CD4-positive, CD25-positive, alpha-beta regulatory T cell (primary cell): ENCODE measurements around the gene CLMP. TPM values are rescaled to one million over a fixed set of nuclear protein-coding genes. Genes with fewer than 3 reads are reported as not detected.
"Not testable (repeated sequence)": the region's sequence is repeated elsewhere in the genome, so short reads cannot be mapped to it uniquely, and the experiment has no call there.

ENCODE experiments used
- ATAC-seq, 2 donors: fragments of 150-1000 bp; cut with Tn5 transposase; one replicate each; pipeline ENCODE4 v1.10.0; 2021; ENCODE audit warnings: low read depth in 2 of 2, moderate number of reproducible peaks in 2 of 2, moderate library complexity in 1 of 2
- DNase-seq, 3 donors: peaks; one replicate each; pipeline versions ENCODE4 v3.0.0 to v3.0.0-alpha.2; 2012 to 2022; ENCODE audit warnings: mixed read lengths in 1 of 3
- H3K27ac ChIP-seq: one replicate; pipeline ENCODE4 v1.7.0; 2013; ENCODE audit warnings: mild to moderate bottlenecking, low read length; ENCODE audit not compliant: insufficient read depth, poor library complexity, severe bottlenecking
- H3K27me3 ChIP-seq: one replicate; pipeline ENCODE4 v1.7.0; 2013; ENCODE audit warnings: low read length; ENCODE audit not compliant: control insufficient read depth, insufficient read depth
- H3K36me3 ChIP-seq: one replicate; pipeline ENCODE4 v1.7.0; 2013; ENCODE audit warnings: mild to moderate bottlenecking, low read length, moderate library complexity; ENCODE audit not compliant: control insufficient read depth, insufficient read depth
- H3K4me1 ChIP-seq: 2 replicates; pipeline ENCODE4 v1.7.0; 2013; ENCODE audit warnings: mild to moderate bottlenecking, low read length; ENCODE audit not compliant: insufficient read depth, control insufficient read depth, poor library complexity, severe bottlenecking
- H3K4me3 ChIP-seq: one replicate; pipeline ENCODE4 v1.7.0; 2013; ENCODE audit warnings: low read depth, mild to moderate bottlenecking, low read length, moderate library complexity
- H3K9me3 ChIP-seq, 2 experiments: 1 replicate in 1 of 2; 2 replicates in 1 of 2; pipeline ENCODE4 v1.7.0; 2013; ENCODE audit warnings: low read length in 2 of 2, mild to moderate bottlenecking in 1 of 2, moderate library complexity in 1 of 2; ENCODE audit not compliant: control insufficient read depth in 2 of 2
- H3K27ac Mint-ChIP-seq, 3 donors: one replicate each; pipeline ENCODE4 v1.8.0; 2020 to 2022; ENCODE audit warnings: mild to moderate bottlenecking in 3 of 3, mixed read lengths in 3 of 3, moderate library complexity in 2 of 3
- H3K27me3 Mint-ChIP-seq: one replicate; pipeline ENCODE4 v1.8.0; 2022; ENCODE audit warnings: mild to moderate bottlenecking, mixed read lengths
- H3K36me3 Mint-ChIP-seq: one replicate; pipeline ENCODE4 v1.8.0; 2020; ENCODE audit warnings: mixed read lengths
- H3K4me1 Mint-ChIP-seq, 4 donors: one replicate each; pipeline ENCODE4 v1.8.0; 2020 to 2022; ENCODE audit warnings: mixed read lengths in 4 of 4, mild to moderate bottlenecking in 1 of 4
- H3K4me3 Mint-ChIP-seq, 4 donors: one replicate each; pipeline ENCODE4 v1.8.0; 2020 to 2022; ENCODE audit warnings: mild to moderate bottlenecking in 4 of 4, mixed read lengths in 4 of 4, moderate library complexity in 3 of 4
- H3K9me3 Mint-ChIP-seq, 7 donors: one replicate each; pipeline ENCODE4 v1.8.0; 2020 to 2022; ENCODE audit warnings: mixed read lengths in 7 of 7, mild to moderate bottlenecking in 3 of 7, moderate library complexity in 2 of 7
- polyA plus RNA-seq, 4 donors: library from polyadenylated mRNA; unstranded; fragments of 300-500 nt; fragmentation: Illumina TruSeq; gene quantifications; one replicate each; pipeline ENCODE4 v1.2.3, GENCODE V29; 2021
- total RNA-seq: library from RNA; stranded (reverse); gene quantifications from one replicate; pipeline ENCODE4 v1.2.3, GENCODE V29; 2022

Gene CLMP
- total and polyA plus RNA-seq, 5 donors from 2014 or later: 0.05 to 0.23 (median 0.11) TPM

DNA sequence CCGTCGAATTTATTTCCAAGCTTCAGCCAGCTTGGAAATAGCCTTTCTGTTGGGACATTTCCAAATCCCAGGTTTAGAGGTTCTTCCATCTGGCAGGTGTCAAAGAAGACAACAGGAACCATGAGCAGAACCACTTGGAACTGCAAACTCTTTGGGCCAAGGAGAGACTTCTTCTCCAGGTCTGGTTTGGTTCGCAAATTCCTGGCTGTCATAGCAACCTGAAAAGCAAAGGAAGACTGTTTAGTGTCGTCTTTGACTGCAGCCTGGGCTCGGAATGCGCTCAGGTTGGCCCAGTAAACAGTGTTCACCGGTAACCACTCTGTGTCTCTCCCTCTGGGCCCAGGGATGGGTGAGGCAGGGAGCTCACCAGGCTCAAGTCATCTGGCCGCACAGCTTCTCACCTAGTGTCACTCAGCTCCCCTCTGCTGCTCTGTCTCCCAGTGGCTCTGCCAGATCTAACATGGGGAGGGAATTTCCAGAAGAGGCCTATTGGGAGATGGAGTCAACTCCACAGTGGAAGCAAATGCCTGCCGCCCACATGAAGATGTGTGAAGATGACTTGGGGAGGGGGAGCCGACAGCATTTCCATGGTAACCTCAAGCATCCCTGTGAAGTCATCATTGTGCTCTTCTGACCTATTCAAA, 11.9 kb upstream of the CLMP start:
- no peaks in the 10 kb centered on the region for H3K4me1 Mint-ChIP-seq
- Histone ChIP-seq H3K36me3 (no peaks in the 10 kb centered on the region), H3K4me3 (no peak overlapping the region), H3K27ac (no peak overlapping the region), H3K27me3 (peaks cover 6% of the 10 kb centered on the region), H3K9me3 (no peaks in the 10 kb centered on the region), H3K4me1 (no peaks in the 10 kb centered on the region)
- ATAC-seq (no peak), DNase-seq (no peak)
- H3K9me3 Mint-ChIP-seq: peaks cover 0 to 2% (median 0%) of the 10 kb centered on the region in 7 donors
- no peaks in the 10 kb centered on the region for H3K36me3 Mint-ChIP-seq
- H3K4me3 Mint-ChIP-seq: no peak overlapping the region
- H3K27ac Mint-ChIP-seq: no peak overlapping the region
- peaks cover 19% of the 10 kb centered on the region for H3K27me3 Mint-ChIP-seq

DNA sequence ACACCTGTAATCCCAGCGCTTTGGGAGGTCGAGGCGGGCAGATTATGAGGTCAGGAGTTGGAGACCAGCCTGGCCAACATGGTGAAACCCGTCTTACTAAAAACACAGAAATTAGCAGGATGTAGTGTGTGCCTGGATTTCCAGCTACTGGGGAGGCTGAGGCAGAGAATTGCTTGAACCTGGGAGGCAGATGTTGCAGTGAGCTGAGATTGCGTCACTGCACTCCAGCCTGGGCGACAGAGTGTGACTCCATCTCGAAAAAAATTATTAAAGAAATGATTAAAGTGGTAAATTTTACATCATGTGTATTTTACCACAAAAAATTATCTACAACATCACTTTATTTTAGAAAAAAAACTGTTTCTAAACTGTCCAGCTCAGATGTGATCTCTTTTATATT, 11.0 kb upstream of the CLMP start:
- not testable (repeated sequence) for H3K4me3 Mint-ChIP-seq, H3K27ac ChIP-seq, H3K36me3 ChIP-seq, H3K4me1 Mint-ChIP-seq, H3K27ac Mint-ChIP-seq, H3K27me3 ChIP-seq, H3K9me3 Mint-ChIP-seq, H3K4me3 ChIP-seq, ATAC-seq, H3K36me3 Mint-ChIP-seq, H3K9me3 ChIP-seq, H3K4me1 ChIP-seq, DNase-seq
- H3K27me3 Mint-ChIP-seq: peaks cover 21% of the 10 kb centered on the region

DNA sequence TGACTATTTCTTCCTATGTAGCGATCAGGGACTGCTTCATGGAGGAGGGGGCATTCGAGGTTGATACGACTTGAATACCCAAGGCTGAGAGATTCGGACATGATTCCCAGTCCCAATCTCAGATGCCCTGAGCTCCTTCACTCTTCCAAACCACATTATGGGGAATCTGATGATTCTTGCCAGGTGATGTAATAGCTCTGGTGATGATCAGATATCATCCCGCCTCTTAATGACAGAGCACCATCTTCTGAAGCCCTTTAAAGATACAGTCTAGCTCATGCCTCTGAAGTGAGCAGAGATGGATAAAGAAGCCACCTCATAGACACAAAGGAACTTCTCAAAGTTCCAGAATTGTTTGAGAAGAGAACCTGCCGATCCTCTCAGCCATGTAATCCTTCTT, 8.9 kb upstream of the CLMP start:
- Histone ChIP-seq H3K4me1 (no peaks in the 10 kb centered on the region), H3K27me3 (peaks cover 8% of the 10 kb centered on the region), H3K9me3 (no peaks in the 10 kb centered on the region), H3K27ac (no peak overlapping the region), H3K4me3 (no peak overlapping the region), H3K36me3 (no peaks in the 10 kb centered on the region)
- Mint-ChIP-seq H3K36me3 (no peaks in the 10 kb centered on the region), H3K27ac (no peak overlapping the region), H3K4me3 (no peak overlapping the region), H3K27me3 (peaks cover 36% of the 10 kb centered on the region), H3K4me1 (no peaks in the 10 kb centered on the region), H3K9me3 (peaks cover 0 to 2% (median 0%) of the 10 kb centered on the region in 7 donors)
- ATAC-seq (no peak), DNase-seq (no peak)

DNA sequence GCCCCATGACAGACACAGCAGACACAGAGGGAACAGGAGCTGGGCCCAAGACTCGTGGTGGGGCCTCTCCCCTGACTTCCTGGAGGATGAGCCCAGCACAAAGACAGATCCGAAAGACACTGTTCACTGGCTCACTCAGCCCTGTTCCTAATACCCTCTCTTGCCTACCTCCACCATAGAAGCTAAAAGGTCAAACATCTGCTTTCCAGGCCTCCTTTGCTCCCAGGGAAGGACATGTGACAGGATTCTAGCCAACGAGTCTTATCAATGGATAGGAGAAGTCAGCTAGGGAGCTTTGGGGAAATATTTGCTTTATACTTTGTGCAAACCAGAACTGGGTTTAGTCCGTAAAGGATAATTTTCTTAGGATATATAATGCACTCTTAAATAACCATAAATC, 8.4 kb upstream of the CLMP start:
- Histone ChIP-seq H3K9me3 (no peaks in the 10 kb centered on the region), H3K36me3 (no peaks in the 10 kb centered on the region), H3K4me3 (no peak overlapping the region), H3K27ac (no peak overlapping the region), H3K27me3 (peaks cover 12% of the 10 kb centered on the region), H3K4me1 (no peaks in the 10 kb centered on the region)
- Mint-ChIP-seq H3K27me3 (peaks cover 36% of the 10 kb centered on the region), H3K27ac (no peak overlapping the region), H3K4me3 (no peak overlapping the region), H3K9me3 (peaks cover 0 to 2% (median 0%) of the 10 kb centered on the region in 7 donors), H3K36me3 (no peaks in the 10 kb centered on the region), H3K4me1 (no peaks in the 10 kb centered on the region)
- no peak for DNase-seq
- no peak for ATAC-seq

DNA sequence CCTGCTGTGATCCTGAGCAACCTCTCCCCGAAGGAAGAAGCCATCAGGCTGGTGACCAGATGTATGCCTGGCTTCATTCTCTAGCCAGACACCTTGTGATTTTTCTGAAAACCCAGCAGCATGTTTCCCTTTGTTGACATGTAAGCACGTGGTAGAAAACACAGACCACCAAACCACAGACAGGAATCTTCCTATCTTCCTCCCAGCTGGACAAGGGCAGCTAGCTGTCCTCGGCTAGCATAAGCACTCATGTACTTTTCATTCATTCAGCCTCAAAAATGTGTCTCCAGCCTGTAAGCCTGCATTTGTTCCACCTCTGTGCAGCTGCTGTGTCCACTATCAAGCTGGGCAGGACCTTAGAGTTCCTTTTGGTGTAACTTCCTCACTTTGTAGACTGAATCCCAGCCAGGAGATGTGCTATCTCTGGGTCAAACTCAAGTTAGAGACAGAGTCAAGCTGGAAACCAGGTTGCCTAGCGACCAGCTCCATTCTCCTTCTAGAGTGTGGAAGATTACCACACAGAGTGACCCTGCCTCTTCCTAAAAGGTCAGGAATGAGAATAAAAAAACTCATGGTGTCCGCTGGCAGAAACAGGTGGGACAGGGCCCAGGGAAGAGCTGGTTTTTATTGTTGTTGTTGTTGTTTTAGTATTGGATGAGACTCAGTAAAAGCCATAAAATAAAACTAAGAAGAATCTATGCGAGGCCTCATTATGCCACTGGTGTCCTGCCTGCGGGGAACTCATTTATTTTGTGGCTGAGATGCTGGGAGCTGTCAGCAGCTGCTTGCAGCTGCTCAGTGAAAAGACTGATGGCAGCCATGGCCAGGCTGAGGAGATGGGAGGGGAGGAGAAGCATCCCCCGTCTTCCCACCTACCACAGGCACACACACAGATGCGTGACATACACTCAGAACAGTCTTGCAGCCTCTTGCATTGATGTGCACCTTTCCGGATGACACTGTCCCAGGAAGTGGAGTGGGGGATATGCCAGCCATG, 7.4 kb upstream of the CLMP start:
- H3K27ac ChIP-seq: no peak overlapping the region
- Mint-ChIP-seq H3K36me3 (no peaks in the 10 kb centered on the region), H3K4me1 (no peaks in the 10 kb centered on the region), H3K27ac (peak overlapping the region in 1 of 3 donors; percentile 65), H3K27me3 (peaks cover 38% of the 10 kb centered on the region), H3K9me3 (peaks cover 0 to 2% (median 0%) of the 10 kb centered on the region in 7 donors), H3K4me3 (no peak overlapping the region)
- H3K27me3 ChIP-seq: peaks cover 18% of the 10 kb centered on the region
- ATAC-seq (no peak), DNase-seq (no peak)
- H3K9me3 ChIP-seq: no peaks in the 10 kb centered on the region
- no peaks in the 10 kb centered on the region for H3K36me3 ChIP-seq
- H3K4me3 ChIP-seq: no peak overlapping the region
- H3K4me1 ChIP-seq: no peaks in the 10 kb centered on the region

DNA sequence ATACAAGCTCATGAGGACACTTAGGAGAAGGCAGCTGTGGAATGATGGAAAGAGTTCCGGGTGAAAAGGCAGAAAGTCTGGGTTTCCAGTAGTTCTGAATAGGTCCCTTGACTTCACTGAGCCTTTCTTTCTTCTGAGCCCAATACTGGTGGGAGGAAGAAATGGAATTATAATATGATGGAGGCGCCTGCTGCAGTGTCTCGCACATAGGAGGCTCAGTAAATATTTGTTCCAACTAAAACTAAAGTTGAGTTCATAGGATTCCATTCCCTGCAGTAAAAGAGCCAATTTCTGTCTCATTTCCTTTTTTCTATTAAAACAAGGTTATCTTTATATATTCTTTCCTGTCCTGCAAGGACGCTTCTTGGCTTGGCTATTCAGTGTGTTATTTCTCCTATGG, 5.2 kb upstream of the CLMP start:
- Mint-ChIP-seq H3K4me1 (peaks cover 0 to 8% (median 1%) of the 10 kb centered on the region in 4 donors), H3K27me3 (peaks cover 53% of the 10 kb centered on the region), H3K27ac (no peak overlapping the region), H3K36me3 (no peaks in the 10 kb centered on the region), H3K4me3 (no peak overlapping the region), H3K9me3 (peaks cover 0 to 2% (median 0%) of the 10 kb centered on the region in 7 donors)
- Histone ChIP-seq H3K27me3 (peaks cover 23% of the 10 kb centered on the region), H3K4me1 (peaks cover 3% of the 10 kb centered on the region), H3K9me3 (no peaks in the 10 kb centered on the region), H3K4me3 (no peak overlapping the region), H3K36me3 (no peaks in the 10 kb centered on the region), H3K27ac (no peak overlapping the region)
- no peak for ATAC-seq
- DNase-seq: no peak

DNA sequence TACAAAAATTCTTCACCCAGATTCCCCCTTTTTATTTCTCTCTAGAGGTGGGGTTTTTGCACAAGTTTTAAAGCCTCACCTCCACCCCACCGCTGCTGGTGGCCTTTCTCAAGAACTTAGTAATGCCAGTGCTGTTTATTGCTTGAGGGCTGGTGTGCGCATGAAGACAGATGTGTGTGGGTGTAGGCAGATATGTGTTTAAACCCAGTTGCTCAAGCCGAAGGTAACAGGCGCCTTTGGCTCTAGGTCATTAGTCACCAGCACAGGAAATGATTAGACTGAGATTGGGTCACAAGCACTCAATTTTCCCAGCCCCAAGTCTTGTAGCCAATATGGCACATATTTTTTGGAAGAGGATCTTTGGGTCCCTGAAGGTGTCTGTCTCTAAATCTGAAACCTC, 2.7 kb upstream of the CLMP start:
- Mint-ChIP-seq H3K4me1 (peaks cover 0 to 16% (median 1%) of the 10 kb centered on the region in 4 donors), H3K27ac (no peak overlapping the region), H3K9me3 (peaks cover 0 to 1% (median 0%) of the 10 kb centered on the region in 7 donors), H3K27me3 (peaks cover 63% of the 10 kb centered on the region), H3K4me3 (no peak overlapping the region), H3K36me3 (no peaks in the 10 kb centered on the region)
- ATAC-seq: no peak
- no peaks in the 10 kb centered on the region for H3K9me3 ChIP-seq
- peak in 1 of 3 donors; percentile 24 for DNase-seq
- H3K4me1 ChIP-seq: peaks cover 10% of the 10 kb centered on the region
- no peak overlapping the region for H3K4me3 ChIP-seq
- H3K27ac ChIP-seq: no peak overlapping the region
- H3K36me3 ChIP-seq: no peaks in the 10 kb centered on the region
- H3K27me3 ChIP-seq: peaks cover 34% of the 10 kb centered on the region
